Sigmoid colon (tissue), 7 donors: ENCODE measurements around the gene ARPC5L. TPM values are rescaled to one million over a fixed set of nuclear protein-coding genes. Genes with fewer than 3 reads are reported as not detected.
A peak's percentile ranks its signal among the peaks of the same experiment; 100 is the strongest.

Experiments
- DNase-seq: peaks from one replicate; pipeline ENCODE4 v3.0.0-alpha.2; 2019
- H3K27ac ChIP-seq, 4 donors: fragments of 200-600 bp; sonication (generic); one replicate each; pipeline ENCODE4 v1.5.1; 2016 to 2019; ENCODE audit warnings: mild to moderate bottlenecking in 1 of 4
- H3K27me3 ChIP-seq, 3 donors: fragments of 200-600 bp; sonication (generic); one replicate each; pipeline ENCODE4 v1.5.1; 2019; ENCODE audit warnings: mild to moderate bottlenecking in 1 of 3
- H3K36me3 ChIP-seq, 4 donors: fragments of 200-600 bp; sonication (generic); one replicate each; pipeline ENCODE4 v1.5.1; 2016 to 2019
- H3K4me1 ChIP-seq, 4 donors: fragments of 200-600 bp; sonication (generic); one replicate each; pipeline ENCODE4 v1.5.1; 2017 to 2019
- H3K4me3 ChIP-seq, 4 donors: fragments of 200-600 bp; sonication (generic); one replicate each; pipeline ENCODE4 v1.5.1; 2017 to 2019; ENCODE audit warnings: mild to moderate bottlenecking in 2 of 4, moderate library complexity in 1 of 4
- H3K9me3 ChIP-seq, 4 donors: fragments of 200-600 bp in 3 of 4; sonication (generic) in 3 of 4; one replicate each; pipeline versions ENCODE4 v1.5.1 to v1.6.1; 2013 to 2019
- EP300 ChIP-seq, 4 donors: sonication (generic); formaldehyde crosslinking; IDR thresholded peaks; one replicate each; pipeline ENCODE4 v1.6.1; 2017; ENCODE audit warnings: antibody characterized with exemption in 4 of 4
- POLR2A ChIP-seq, 2 donors: fragments of 450-650 bp; IDR thresholded peaks; one replicate each; pipeline ENCODE4 v1.6.1; 2016; ENCODE audit warnings: antibody characterized with exemption in 2 of 2, mild to moderate bottlenecking in 2 of 2, moderate library complexity in 2 of 2
- POLR2AphosphoS5 ChIP-seq, 4 donors: sonication (generic); formaldehyde crosslinking; IDR thresholded peaks; one replicate each; pipeline ENCODE4 v1.6.1; 2017; ENCODE audit warnings: antibody characterized with exemption in 4 of 4
- WGBS, 2 donors: extraction: QIAGEN DNeasy Blood & Tissue Kit; methylation state at CpG; one replicate each; pipeline ENCODE4 v1.1.7; 2013; 5-methylcytosine and 5-hydroxymethylcytosine counted together
- intact Hi-C: fragments of 100-400 bp; cut with DNase I; formaldehyde crosslinking; loops from one replicate; pipeline ENCODE4 v1.15.1; 2023
- polyA plus RNA-seq, 3 donors: library from polyadenylated mRNA; stranded (reverse); fragments of 200-250 nt; gene quantifications; one replicate each; pipeline ENCODE4 v1.2.3, GENCODE V29; 2013
- total RNA-seq, 4 donors: library from RNA; depleted of rRNA; stranded (reverse); fragments of >200 nt; gene quantifications; one replicate each; pipeline ENCODE4 v1.1.0, GENCODE V29; 2016
- TF ChIP-seq, protein P1 (sequence below), 4 experiments: fragments of 450-650 bp in 3 of 4; fragments of 200-600 bp in 1 of 4; IDR thresholded peaks; one replicate each; pipeline ENCODE4 v1.5.1; 2016 to 2019; ENCODE audit warnings: antibody characterized with exemption in 4 of 4, mild to moderate bottlenecking in 3 of 4, moderate library complexity in 2 of 4
- donor health status: healthy with polysubstance abuse.
- donor health status: Bipolar disorder and iron deficiency.
- donor health status: healthy.

Gene ARPC5L
- total and polyA plus RNA-seq, 7 donors, result 16.9 to 70.3 (median 26.2) TPM

DNA sequence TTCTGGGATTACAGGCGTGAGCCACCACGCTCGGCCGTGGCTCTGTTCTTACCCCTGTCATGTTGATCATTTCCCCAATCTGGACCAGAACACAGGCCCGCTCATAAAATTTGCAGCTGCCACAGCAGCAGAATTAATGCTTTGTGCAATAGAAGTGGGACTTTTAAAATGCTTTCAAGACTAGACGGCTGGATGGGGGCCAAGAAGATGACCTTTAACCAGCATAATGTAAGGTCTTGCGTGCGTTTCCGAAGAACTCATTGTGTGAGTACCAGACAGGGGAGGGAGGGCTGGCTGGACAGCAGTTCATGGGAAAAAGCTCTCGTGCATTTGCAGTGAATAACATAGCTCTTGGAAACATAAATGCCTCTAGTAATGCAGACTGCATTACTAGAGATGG lies 12.1 kb upstream of the ARPC5L start:
- Histone ChIP-seq H3K4me3 (no peak overlapping the region), H3K36me3 (no peaks in the 10 kb centered on the region), H3K4me1 (peaks cover 0 to 27% (median 20%) of the 10 kb centered on the region in 4 donors), H3K9me3 (no peaks in the 10 kb centered on the region), H3K27ac (peak overlapping the region in 2 of 4 donors; percentile 17 to 18), H3K27me3 (no peaks in the 10 kb centered on the region)
- peak in 1 of 4 donors; percentile 22 for TF ChIP-seq POLR2AphosphoS5 (IDR thresholded peaks at IDR 0.05)
- TF ChIP-seq, protein P1, sequence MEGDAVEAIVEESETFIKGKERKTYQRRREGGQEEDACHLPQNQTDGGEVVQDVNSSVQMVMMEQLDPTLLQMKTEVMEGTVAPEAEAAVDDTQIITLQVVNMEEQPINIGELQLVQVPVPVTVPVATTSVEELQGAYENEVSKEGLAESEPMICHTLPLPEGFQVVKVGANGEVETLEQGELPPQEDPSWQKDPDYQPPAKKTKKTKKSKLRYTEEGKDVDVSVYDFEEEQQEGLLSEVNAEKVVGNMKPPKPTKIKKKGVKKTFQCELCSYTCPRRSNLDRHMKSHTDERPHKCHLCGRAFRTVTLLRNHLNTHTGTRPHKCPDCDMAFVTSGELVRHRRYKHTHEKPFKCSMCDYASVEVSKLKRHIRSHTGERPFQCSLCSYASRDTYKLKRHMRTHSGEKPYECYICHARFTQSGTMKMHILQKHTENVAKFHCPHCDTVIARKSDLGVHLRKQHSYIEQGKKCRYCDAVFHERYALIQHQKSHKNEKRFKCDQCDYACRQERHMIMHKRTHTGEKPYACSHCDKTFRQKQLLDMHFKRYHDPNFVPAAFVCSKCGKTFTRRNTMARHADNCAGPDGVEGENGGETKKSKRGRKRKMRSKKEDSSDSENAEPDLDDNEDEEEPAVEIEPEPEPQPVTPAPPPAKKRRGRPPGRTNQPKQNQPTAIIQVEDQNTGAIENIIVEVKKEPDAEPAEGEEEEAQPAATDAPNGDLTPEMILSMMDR (IDR thresholded peaks at IDR 0.05), result no peak
- TF ChIP-seq EP300 (IDR thresholded peaks at IDR 0.05), result no peak
- intact Hi-C loops, result loop anchor here (10.0 kb wide), 1 partner anchor 235 kb away; no protein-coding TSS in a partner anchor
- WGBS, 2 donors, result 15 to 53% methylated on average over 10 of the region's 10 CpGs
- DNase-seq, result peak; percentile 70

DNA sequence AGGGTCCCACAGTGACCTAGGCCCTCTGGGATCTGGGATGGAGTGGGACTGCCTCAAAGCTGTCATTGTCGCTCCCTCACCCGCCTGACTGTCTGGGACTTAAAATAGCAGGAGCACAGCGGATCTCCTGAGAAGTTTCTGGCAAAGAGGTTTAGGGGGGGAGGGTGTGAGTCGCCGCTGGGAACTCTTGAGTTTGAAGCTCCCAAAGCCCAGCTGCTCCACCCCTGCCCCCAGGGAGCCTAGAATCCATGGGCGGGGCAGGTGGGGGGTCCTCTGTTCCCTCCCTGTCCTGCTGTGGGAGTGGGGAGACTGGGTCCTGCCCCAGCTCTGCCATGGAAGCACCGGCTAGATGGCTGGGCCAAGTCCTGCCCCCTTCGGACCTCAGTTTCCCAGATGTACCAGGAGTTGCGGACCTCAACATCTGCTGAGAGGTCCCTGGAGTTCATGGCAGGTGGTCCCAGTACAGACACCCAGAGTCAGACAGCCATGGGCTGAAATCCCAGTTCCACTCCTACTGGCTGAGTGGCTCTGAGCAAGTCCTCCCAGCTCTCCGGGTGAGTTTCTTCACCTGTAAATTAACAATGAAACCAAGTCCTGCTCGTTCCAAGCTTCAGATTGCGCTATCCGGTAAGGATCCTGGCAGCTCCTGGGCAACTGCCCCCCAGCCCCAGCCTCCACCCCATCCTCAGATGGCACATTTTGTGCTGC lies 9.7 kb upstream of the ARPC5L start:
- no peak for DNase-seq
- H3K27ac ChIP-seq, result peak overlapping the region in 2 of 4 donors; percentile 57 to 69

DNA sequence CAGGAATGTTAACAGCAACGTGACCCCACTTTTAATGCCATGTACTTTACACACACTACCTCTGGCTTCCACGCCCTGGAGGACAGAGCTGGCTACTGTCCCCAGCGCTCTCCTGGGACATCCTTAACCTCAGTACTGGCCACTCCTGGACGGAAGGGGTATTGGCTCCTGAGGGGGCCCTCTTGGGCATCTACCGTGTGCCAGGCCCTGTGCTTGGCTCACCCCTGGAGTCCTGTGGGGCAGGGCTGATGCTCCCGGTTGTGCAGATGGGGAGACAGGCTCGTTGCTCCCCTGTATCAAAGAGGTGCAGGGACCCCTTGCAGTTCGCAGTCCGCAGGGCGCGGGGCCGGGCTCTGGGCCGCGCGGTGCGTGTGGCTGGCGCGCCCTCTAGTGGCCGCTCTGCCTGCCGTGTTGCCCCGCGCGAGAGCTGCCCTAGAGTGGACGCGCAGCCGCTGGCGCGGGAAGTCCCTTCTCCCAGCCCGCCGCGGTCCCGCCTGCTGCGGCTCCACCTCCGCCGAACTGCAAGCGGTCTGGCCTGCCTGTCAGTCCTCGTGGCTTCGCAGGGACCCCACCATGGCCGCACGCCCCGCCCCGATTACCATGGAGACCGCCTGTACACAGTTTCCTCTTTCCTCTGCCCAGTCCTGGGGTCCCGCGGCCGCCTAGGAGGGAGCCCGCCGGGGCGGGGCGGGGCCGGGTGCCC lies 8.9 kb upstream of the ARPC5L start, which contains the start of gene WDR38:
Gene WDR38, plus strand, starts transcription at position 632 of the 703 bp plus-strand sequence. CDS start 72 bp downstream, outside the sequence.
- H3K27me3 ChIP-seq, result no peaks in the 10 kb centered on the region
- peak within 1 kb of the TSS; percentile 55 to 69 (median 58) for H3K27ac ChIP-seq
- H3K36me3 ChIP-seq, result peaks cover 3 to 18% (median 10%) of the 10 kb centered on the region in 4 donors
- H3K9me3 ChIP-seq, result no peaks in the 10 kb centered on the region
- H3K4me1 ChIP-seq, result peaks cover 0 to 27% (median 20%) of the 10 kb centered on the region in 4 donors
- intact Hi-C loops, result loop anchor here (1.0 to 10.0 kb wide), 2 partner anchors 79 to 238 kb away; no protein-coding TSS in a partner anchor
- WGBS, 2 donors, result 1 to 2% methylated on average over 51 of the region's 51 CpGs
- TF ChIP-seq POLR2AphosphoS5 (IDR thresholded peaks at IDR 0.05), result peak in 1 of 4 donors; percentile 2
- TF ChIP-seq, protein P1 (IDR thresholded peaks at IDR 0.05), result peak; percentile 99 to 100 (median 100)
- no peak for TF ChIP-seq POLR2A (IDR thresholded peaks at IDR 0.05)
- peak; percentile 85 for DNase-seq
- peak within 1 kb of the TSS; percentile 28 to 55 (median 42) for H3K4me3 ChIP-seq

More for the DNA sequence above, 9.7 kb upstream of the ARPC5L start:
- peaks cover 0 to 11% (median 3%) of the 10 kb centered on the region in 4 donors for H3K36me3 ChIP-seq
- H3K4me3 ChIP-seq, result peak overlapping the region in 2 of 4 donors; percentile 8 to 55
- peaks cover 0 to 27% (median 20%) of the 10 kb centered on the region in 4 donors for H3K4me1 ChIP-seq
- no peaks in the 10 kb centered on the region for H3K9me3 ChIP-seq
- intact Hi-C loops, result loop anchor here (10.0 kb wide), 1 partner anchor 237 kb away; no protein-coding TSS in a partner anchor
- TF ChIP-seq POLR2A (IDR thresholded peaks at IDR 0.05), result no peak
- peak in 1 of 4 donors; percentile 4 for TF ChIP-seq POLR2AphosphoS5 (IDR thresholded peaks at IDR 0.05)
- 73 to 76% methylated on average over 13 of the region's 13 CpGs for WGBS, 2 donors
- no peaks in the 10 kb centered on the region for H3K27me3 ChIP-seq

DNA sequence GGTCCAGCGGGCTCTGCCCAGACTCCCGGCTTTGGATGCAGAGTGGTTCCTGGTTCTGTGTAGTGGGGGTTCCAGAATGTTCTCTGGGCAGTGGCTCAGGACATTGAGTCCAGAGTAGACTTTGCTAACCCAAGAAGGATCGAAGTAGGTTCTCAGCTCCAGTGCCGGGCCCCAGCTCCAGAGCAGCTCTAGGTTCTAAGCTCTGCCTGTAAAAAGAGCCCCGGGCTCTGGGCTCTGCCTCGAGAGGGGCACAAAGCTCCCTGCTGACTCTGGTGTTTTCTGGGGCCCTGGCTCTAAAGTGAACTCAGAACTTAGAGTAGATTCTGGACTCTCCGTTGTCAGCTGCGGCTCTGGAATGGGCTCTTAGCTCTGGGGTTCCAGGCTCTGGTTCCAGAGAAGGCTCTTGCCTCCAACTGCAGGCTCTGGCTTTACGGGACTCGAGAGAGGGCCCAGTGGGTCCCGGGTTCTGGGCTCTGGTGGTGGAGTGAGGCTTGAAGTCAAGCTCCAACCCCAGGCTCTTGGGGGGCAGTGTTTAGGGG lies 8.3 kb upstream of the ARPC5L start:
- no peaks in the 10 kb centered on the region for H3K9me3 ChIP-seq
- WGBS, 2 donors, result 52 to 71% methylated on average over 11 of the region's 11 CpGs
- no peaks in the 10 kb centered on the region for H3K27me3 ChIP-seq
- no peak for DNase-seq
- peak overlapping the region; percentile 28 to 55 (median 42) for H3K4me3 ChIP-seq
- TF ChIP-seq POLR2A (IDR thresholded peaks at IDR 0.05) (no peak), POLR2AphosphoS5 (IDR thresholded peaks at IDR 0.05) (no peak), EP300 (IDR thresholded peaks at IDR 0.05) (no peak)
- TF ChIP-seq, protein P1 (IDR thresholded peaks at IDR 0.05), result no peak
- peaks cover 0 to 29% (median 20%) of the 10 kb centered on the region in 4 donors for H3K4me1 ChIP-seq
- peaks cover 3 to 25% (median 16%) of the 10 kb centered on the region in 4 donors for H3K36me3 ChIP-seq
- H3K27ac ChIP-seq, result peak overlapping the region; percentile 55 to 69 (median 58)
- intact Hi-C loops, result loop anchor here (1.0 to 10.0 kb wide), 2 partner anchors 79 to 239 kb away; no protein-coding TSS in a partner anchor
